Measurements from ENCODE around the gene SVOPL. TPM values are rescaled to one million over a fixed set of nuclear protein-coding genes. Genes with fewer than 3 reads are reported as not detected.

SVOPL gene
- total and polyA plus RNA-seq, 2 donors (not counting 3 experiments of a cell fraction or from before 2014, with no cell fraction given), result not detected

DNA sequence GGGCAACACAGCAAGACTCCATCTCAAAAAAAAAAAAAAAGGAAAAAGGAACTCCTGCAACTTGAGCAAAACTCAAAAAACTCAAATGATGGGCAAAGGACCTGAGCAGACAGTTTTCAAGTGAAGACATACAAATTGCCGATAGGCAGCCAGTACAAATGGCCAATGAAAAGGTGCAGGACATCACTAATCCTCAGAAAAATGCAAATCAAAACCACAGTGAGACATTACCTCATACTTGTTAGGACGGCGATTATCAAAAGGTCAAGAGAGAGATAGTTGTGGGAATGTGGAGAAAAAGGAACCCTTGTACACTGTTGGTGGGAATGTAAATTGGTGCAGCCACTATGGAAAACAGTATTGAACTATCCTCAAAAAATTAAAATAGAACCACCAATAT lies 16.8 kb downstream of the SVOPL start:
- Histone ChIP-seq H3K4me1 (ENCODE audit: control insufficient read depth, extremely low read depth, insufficient read depth, low read length) (no peaks in the 10 kb centered on the region), H3K4me2 (ENCODE audit: insufficient read depth, low read length) (no peak overlapping the region), H3K79me2 (ENCODE audit: control insufficient read depth, insufficient read depth, low read length) (no peaks in the 10 kb centered on the region), H3K9ac (replicated peaks; ENCODE audit: extremely low read depth, insufficient read depth, low read length) (no peak overlapping the region), H3K9me1 (replicated peaks; ENCODE audit: control insufficient read depth, extremely low read depth, insufficient read depth, low read length) (no peaks in the 10 kb centered on the region), H3K27ac (ENCODE audit: insufficient read depth, low read depth, low read length) (no peak overlapping the region), H4K20me1 (replicated peaks; ENCODE audit: control insufficient read depth, extremely low read depth, insufficient read depth, low read length) (no peaks in the 10 kb centered on the region), H3K27me3 (ENCODE audit: control insufficient read depth in 2 of 2, insufficient read depth in 2 of 2, low read length in 2 of 2) (no peaks in the 10 kb centered on the region), H3K4me3 (replicated peaks in 1 of 3; ENCODE audit: insufficient read depth in 1 of 3, low read depth in 1 of 3, low read length in 3 of 3) (no peak overlapping the region), H3K9me3 (replicated peaks; ENCODE audit: control insufficient read depth, insufficient read depth, low read length) (no peaks in the 10 kb centered on the region), H3K36me3 (ENCODE audit: control insufficient read depth in 2 of 2, extremely low read depth in 1 of 2, insufficient read depth in 2 of 2, low read length in 2 of 2) (no peaks in the 10 kb centered on the region), H2AFZ (ENCODE audit: low read depth, low read length) (no peak overlapping the region)
- no peak for FAIRE-seq
- BruUV-seq (replicated peaks), result no TSS peak
- DNase-seq (ENCODE audit: low read depth, low spot score), result no peak
- ChIA-PET POLR2A (no interaction called here), CTCF (no interaction called here)
- dilution Hi-C loops (cut with MboI; ENCODE audit: extremely low pct_ligation_motif_present, low sequenced_read_pairs), result no loop called here
- intact Hi-C loops (cut with micrococcal nuclease), result no loop called here
- TF ChIP-seq JUN (IDR thresholded peaks at IDR 0.05; ENCODE audit: borderline replicate concordance, insufficient read depth, insufficient read length, low read depth), result no peak
- TF ChIP-seq MYC (IDR thresholded peaks at IDR 0.05; ENCODE audit: low read depth, low read length), result no peak
- TF ChIP-seq, protein P1, sequence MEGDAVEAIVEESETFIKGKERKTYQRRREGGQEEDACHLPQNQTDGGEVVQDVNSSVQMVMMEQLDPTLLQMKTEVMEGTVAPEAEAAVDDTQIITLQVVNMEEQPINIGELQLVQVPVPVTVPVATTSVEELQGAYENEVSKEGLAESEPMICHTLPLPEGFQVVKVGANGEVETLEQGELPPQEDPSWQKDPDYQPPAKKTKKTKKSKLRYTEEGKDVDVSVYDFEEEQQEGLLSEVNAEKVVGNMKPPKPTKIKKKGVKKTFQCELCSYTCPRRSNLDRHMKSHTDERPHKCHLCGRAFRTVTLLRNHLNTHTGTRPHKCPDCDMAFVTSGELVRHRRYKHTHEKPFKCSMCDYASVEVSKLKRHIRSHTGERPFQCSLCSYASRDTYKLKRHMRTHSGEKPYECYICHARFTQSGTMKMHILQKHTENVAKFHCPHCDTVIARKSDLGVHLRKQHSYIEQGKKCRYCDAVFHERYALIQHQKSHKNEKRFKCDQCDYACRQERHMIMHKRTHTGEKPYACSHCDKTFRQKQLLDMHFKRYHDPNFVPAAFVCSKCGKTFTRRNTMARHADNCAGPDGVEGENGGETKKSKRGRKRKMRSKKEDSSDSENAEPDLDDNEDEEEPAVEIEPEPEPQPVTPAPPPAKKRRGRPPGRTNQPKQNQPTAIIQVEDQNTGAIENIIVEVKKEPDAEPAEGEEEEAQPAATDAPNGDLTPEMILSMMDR (IDR thresholded peaks at IDR 0.05; ENCODE audit: extremely low read depth in 1 of 2, insufficient read depth in 1 of 2, low read depth in 1 of 2, low read length in 2 of 2), result no peak
- TF ChIP-seq EZH2 (IDR thresholded peaks at IDR 0.05; ENCODE audit: borderline replicate concordance, low read depth, low read length, severe bottlenecking), result no peak
- TF ChIP-seq GATA2 (IDR thresholded peaks at IDR 0.05; ENCODE audit: insufficient read depth, insufficient read length, low read depth, low read length), result no peak
- no peak for TF ChIP-seq POLR2A (IDR thresholded peaks at IDR 0.05; ENCODE audit: low read depth, low read length)
- TF ChIP-seq POLR2AphosphoS5 (IDR thresholded peaks at IDR 0.05; ENCODE audit: insufficient read depth, low read depth, low read length), result no peak
- no peak for TF ChIP-seq FOS (IDR thresholded peaks at IDR 0.05; ENCODE audit: borderline replicate concordance, insufficient read depth, low read length)
- TF ChIP-seq, protein P2, sequence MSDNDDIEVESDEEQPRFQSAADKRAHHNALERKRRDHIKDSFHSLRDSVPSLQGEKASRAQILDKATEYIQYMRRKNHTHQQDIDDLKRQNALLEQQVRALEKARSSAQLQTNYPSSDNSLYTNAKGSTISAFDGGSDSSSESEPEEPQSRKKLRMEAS (IDR thresholded peaks at IDR 0.05; ENCODE audit: insufficient read depth, insufficient read length), result no peak
